Colonic mucosa (tissue), 4 donors: ENCODE data around the gene EPHB2. TPM values are rescaled to one million over a fixed set of nuclear protein-coding genes. Genes with fewer than 3 reads are reported as not detected.
A peak's percentile ranks its signal among the peaks of the same experiment; 100 is the strongest.

Experiments used
- DNase-seq: peaks from one replicate; pipeline ENCODE4 v3.0.0-alpha.2; 2020
- H3K27ac ChIP-seq: fragments of 200-600 bp; one replicate; pipeline ENCODE4 v1.8.0; 2021
- H3K27me3 ChIP-seq: fragments of 200-600 bp; one replicate; pipeline ENCODE4 v1.8.0; 2021
- H3K36me3 ChIP-seq: fragments of 200-600 bp; one replicate; pipeline ENCODE4 v1.8.0; 2021
- H3K4me1 ChIP-seq: fragments of 200-600 bp; one replicate; pipeline ENCODE4 v1.8.0; 2021; ENCODE audit warnings: mild to moderate bottlenecking
- H3K4me3 ChIP-seq: fragments of 200-600 bp; one replicate; pipeline ENCODE4 v1.8.0; 2021
- H3K9ac ChIP-seq, 2 donors: one replicate each; pipeline ENCODE4 v1.7.0; 2013; ENCODE audit warnings: control low read depth in 2 of 2, low read depth in 2 of 2, low read length in 2 of 2
- H3K9me3 ChIP-seq: fragments of 200-600 bp; one replicate; pipeline ENCODE4 v1.8.0; 2021
- intact Hi-C: fragments of 100-400 bp; cut with DNase I; formaldehyde crosslinking; loops from one replicate; pipeline ENCODE4 v1.14.1; 2022
- total RNA-seq, 2 donors: library from RNA; stranded (reverse); fragmentation: NEBNext Ultra II Directional in 1 of 2; extraction: Animal tissue kit (Norgen Biotek cat#: 25700) in 1 of 2; gene quantifications; one replicate each; pipeline ENCODE4 v1.2.1, GENCODE V29; 2021
- TF ChIP-seq, protein P1 (sequence below): fragments of 200-600 bp; IDR thresholded peaks from one replicate; pipeline ENCODE4 v1.8.0; 2022; ENCODE audit warnings: antibody characterized with exemption, mild to moderate bottlenecking
- donor health status: healthy.
- donor health status: DM: no; HTN: no; CAD: no.
- donor health status: DM: no; HTN: no; CAD: no.

Gene EPHB2
- total RNA-seq, 2 donors from 2014 or later = 71.9 to 150 TPM

- intact Hi-C loops = no loop called here
- H3K27me3 ChIP-seq = no peaks in the 10 kb centered on the region
- TF ChIP-seq, protein P1, sequence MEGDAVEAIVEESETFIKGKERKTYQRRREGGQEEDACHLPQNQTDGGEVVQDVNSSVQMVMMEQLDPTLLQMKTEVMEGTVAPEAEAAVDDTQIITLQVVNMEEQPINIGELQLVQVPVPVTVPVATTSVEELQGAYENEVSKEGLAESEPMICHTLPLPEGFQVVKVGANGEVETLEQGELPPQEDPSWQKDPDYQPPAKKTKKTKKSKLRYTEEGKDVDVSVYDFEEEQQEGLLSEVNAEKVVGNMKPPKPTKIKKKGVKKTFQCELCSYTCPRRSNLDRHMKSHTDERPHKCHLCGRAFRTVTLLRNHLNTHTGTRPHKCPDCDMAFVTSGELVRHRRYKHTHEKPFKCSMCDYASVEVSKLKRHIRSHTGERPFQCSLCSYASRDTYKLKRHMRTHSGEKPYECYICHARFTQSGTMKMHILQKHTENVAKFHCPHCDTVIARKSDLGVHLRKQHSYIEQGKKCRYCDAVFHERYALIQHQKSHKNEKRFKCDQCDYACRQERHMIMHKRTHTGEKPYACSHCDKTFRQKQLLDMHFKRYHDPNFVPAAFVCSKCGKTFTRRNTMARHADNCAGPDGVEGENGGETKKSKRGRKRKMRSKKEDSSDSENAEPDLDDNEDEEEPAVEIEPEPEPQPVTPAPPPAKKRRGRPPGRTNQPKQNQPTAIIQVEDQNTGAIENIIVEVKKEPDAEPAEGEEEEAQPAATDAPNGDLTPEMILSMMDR = no peak
- H3K9ac ChIP-seq = no peak overlapping the region
- H3K36me3 ChIP-seq = no peaks in the 10 kb centered on the region
- H3K4me3 ChIP-seq = no peak overlapping the region
- H3K4me1 ChIP-seq = no peaks in the 10 kb centered on the region
- no peak overlapping the region for H3K27ac ChIP-seq
- no peaks in the 10 kb centered on the region for H3K9me3 ChIP-seq
- no peak for DNase-seq
Observed at GRCh38 chr1:22689505-22689904, 21.1 kb upstream of the EPHB2 start.

GRCh38 chr1:22691031-22691753 is 19.4 kb upstream of the EPHB2 start:
- Histone ChIP-seq H3K27ac (no peak overlapping the region), H3K4me3 (no peak overlapping the region), H3K9ac (no peak overlapping the region), H3K4me1 (no peaks in the 10 kb centered on the region), H3K9me3 (no peaks in the 10 kb centered on the region), H3K27me3 (no peaks in the 10 kb centered on the region), H3K36me3 (no peaks in the 10 kb centered on the region)
- DNase-seq = no peak
- TF ChIP-seq, protein P1 = no peak
- intact Hi-C loops = no loop called here

DNA sequence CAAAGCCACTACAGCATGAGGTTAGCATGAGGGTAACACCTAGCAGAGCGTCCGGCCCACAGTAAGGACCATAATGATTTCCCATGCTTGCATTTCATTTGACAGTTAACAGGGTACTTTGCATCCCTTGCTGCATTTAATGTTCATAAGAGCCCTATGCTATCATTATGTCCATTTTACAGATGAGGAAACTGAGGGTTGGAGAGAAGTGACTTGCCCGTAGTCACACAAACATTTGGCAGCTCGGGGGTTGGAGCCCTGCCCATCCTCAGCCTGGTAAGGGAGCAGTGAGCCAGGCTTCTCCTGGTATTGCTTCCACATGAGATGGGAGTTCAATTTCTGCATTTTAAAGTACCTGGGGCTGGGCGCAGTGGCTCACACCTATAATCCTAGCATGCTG is 16.5 kb upstream of the EPHB2 start:
- no peaks in the 10 kb centered on the region for H3K4me1 ChIP-seq
- TF ChIP-seq, protein P1 = no peak
- H3K27ac ChIP-seq = no peak overlapping the region
- no peak overlapping the region for H3K4me3 ChIP-seq
- no peaks in the 10 kb centered on the region for H3K9me3 ChIP-seq
- no peak for DNase-seq
- intact Hi-C loops = no loop called here
- no peaks in the 10 kb centered on the region for H3K36me3 ChIP-seq
- H3K27me3 ChIP-seq = no peaks in the 10 kb centered on the region
- H3K9ac ChIP-seq = no peak overlapping the region

- no peaks in the 10 kb centered on the region for H3K4me1 ChIP-seq
- H3K36me3 ChIP-seq = no peaks in the 10 kb centered on the region
Observed at GRCh38 chr1:22696610-22697009, 14.0 kb upstream of the EPHB2 start.

DNA sequence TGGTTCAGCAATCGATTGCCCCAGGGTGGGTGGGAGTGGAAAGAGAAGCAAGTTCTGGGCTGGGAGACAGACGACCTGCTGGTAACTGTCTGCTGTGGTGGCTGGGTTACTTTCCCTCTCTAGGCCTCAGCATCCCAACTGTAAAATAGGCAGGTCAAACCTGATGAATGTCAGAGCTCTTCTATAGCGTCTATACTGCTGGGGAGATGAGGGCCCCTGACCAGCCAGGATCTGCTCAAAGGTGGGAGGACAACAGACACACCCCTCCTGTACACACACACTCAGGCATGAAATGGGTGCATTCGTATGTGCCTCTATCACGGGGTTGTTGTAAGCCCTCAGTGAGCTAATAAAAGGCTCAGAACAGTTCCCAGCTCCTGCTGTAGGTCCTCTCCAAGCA is 12.7 kb upstream of the EPHB2 start:
- intact Hi-C loops = no loop called here
- Histone ChIP-seq H3K4me3 (no peak overlapping the region), H3K4me1 (peaks cover 3% of the 10 kb centered on the region), H3K27me3 (no peaks in the 10 kb centered on the region), H3K36me3 (no peaks in the 10 kb centered on the region), H3K9ac (peak overlapping the region in 1 of 2 donors; percentile 3), H3K27ac (no peak overlapping the region), H3K9me3 (no peaks in the 10 kb centered on the region)
- DNase-seq = peak; percentile 40
- TF ChIP-seq, protein P1 = no peak

More at GRCh38 chr1:22696610-22697009, 14.0 kb upstream of the EPHB2 start:
- no peak overlapping the region for H3K27ac ChIP-seq
- TF ChIP-seq, protein P1 = no peak
- DNase-seq = no peak
- intact Hi-C loops = no loop called here
- no peaks in the 10 kb centered on the region for H3K9me3 ChIP-seq
- H3K27me3 ChIP-seq = no peaks in the 10 kb centered on the region
- H3K4me3 ChIP-seq = no peak overlapping the region
- H3K9ac ChIP-seq = no peak overlapping the region
